ENCODE measurements around the gene METTL1.

The METTL1 gene

DNA sequence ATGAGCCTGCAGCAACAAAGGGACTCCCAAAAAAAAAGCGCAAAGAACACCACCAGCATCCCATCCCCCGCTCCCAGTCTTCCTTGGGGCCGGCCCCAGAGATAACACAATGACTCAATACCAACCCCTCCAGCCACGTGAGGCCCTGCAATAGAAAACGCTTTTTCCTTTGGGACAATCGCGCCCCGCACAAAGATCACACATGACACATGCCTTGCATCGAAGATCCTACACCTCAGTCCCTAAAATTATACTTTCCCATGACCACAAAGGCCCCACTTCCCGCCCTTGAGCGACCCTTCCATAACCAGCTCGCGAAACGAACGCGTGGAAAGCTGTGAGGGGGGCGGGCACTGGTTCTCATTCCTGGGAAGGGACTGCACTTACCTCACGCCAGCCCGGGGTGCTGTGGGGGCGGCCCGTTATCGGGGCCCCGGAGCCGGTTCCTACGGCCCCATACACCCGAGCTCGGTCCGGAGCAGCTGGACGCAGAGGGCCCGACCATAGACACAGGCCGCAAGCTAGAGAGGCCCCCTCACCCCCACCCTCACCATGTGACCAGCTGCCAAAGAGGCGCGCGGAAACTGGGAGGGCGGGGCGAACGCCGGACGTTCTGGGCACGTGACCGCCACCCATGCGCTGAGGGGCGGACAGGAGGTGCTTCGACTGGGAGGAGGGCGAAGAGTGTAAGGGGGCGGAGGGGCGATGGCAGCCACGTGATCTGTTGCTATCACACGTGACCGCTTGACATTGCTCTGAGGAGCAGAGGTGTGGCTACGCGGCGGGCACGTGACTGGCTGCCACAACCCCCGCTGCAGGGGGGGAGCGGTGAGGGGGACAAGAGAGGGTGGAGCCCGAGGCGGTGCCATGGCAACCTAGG lies 19.9 kb downstream of the METTL1 start, which contains the start of gene CDK4:
CDK4 (minus strand) TSS at position 523 of the 880 bp plus-strand sequence. CDS start 593 bp downstream, outside the sequence.
- no peak for TF ChIP-seq CTCF (IDR thresholded peaks at IDR 0.05; ENCODE audit: low read depth, low read length)
- DNase-seq (ENCODE audit: extremely low read depth, low read depth) = peak; percentile 99

DNA sequence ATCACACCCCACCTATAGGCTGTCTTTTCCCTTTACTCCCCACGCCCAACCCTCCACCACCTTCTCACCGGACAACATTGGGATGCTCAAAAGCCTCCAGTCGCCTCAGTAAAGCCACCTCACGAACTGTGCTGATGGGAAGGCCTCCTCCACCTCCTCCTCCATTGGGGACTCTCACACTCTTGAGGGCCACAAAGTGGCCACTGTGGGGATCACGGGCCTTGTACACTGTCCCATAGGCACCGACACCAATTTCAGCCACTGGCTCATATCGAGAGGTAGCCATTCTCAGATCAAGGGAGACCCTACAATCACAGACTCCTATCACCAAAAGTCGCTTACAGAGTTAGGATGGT lies 20.5 kb downstream of the METTL1 start:
- TF ChIP-seq CTCF (IDR thresholded peaks at IDR 0.05; ENCODE audit: low read depth, low read length) = no peak
- DNase-seq (ENCODE audit: extremely low read depth, low read depth) = no peak

GRCh38 chr12:57750561-57751431 lies 21.1 kb downstream of the METTL1 start:
- DNase-seq (ENCODE audit: extremely low read depth, low read depth) = no peak
- TF ChIP-seq CTCF (IDR thresholded peaks at IDR 0.05; ENCODE audit: low read depth, low read length) = no peak

DNA sequence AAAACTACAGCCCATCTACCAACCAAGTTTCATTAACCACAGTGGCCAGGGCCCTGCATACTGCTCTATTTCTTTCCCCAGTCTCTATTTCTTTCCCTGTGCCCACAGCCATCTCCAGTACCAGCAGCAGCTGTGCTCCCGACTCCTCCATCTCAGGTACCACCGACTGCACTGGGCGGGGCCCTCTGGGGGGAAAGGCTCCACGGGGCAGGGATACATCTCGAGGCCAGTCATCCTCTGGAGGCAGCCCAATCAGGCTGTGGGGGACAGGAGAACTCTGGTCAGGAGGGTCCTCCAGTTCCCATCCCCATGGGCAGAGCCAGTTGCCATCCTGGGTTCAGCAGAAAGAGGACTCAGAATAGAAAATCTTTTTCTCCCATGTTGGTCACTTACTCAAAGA lies 22.8 kb downstream of the METTL1 start:
- no peak for TF ChIP-seq CTCF (IDR thresholded peaks at IDR 0.05; ENCODE audit: low read depth, low read length)
- no peak for DNase-seq (ENCODE audit: extremely low read depth, low read depth)

- no peak for TF ChIP-seq CTCF (IDR thresholded peaks at IDR 0.05; ENCODE audit: low read depth, low read length)
Observed at GRCh38 chr12:57746025-57746424, 25.9 kb downstream of the METTL1 start.

DNA sequence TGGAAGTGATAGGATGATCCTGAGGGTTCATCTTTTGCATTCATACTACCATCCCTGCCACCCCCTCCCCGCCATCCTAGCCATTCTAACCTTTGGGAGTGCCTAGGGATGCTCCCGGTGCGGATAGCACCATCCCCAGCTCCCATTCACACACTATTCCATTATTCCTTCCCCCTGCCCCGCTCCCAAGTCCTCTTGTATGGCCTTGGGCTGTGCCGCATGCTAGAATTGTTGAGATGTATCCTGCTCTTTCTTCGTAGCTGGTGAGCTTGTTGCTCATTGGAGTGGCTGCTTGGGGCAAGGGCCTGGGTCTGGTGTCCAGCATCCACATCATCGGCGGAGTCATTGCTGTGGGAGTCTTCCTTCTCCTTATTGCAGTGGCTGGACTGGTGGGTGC lies 26.4 kb downstream of the METTL1 start:
- DNase-seq (ENCODE audit: extremely low read depth, low read depth) = no peak
- no peak for TF ChIP-seq CTCF (IDR thresholded peaks at IDR 0.05; ENCODE audit: low read depth, low read length)

More at GRCh38 chr12:57746025-57746424, 25.9 kb downstream of the METTL1 start:
- DNase-seq (ENCODE audit: extremely low read depth, low read depth) = no peak
